ENCODE measurements around the gene SMARCC1. TPM values are rescaled to one million over a fixed set of nuclear protein-coding genes. Genes with fewer than 3 reads are reported as not detected.
"Not testable (repeated sequence)": the region's sequence is repeated elsewhere in the genome, so short reads cannot be mapped to it uniquely, and the experiment has no call there.

SMARCC1 gene
- total RNA-seq, 1 donor from 2014 or later = 46.1 TPM

DNA sequence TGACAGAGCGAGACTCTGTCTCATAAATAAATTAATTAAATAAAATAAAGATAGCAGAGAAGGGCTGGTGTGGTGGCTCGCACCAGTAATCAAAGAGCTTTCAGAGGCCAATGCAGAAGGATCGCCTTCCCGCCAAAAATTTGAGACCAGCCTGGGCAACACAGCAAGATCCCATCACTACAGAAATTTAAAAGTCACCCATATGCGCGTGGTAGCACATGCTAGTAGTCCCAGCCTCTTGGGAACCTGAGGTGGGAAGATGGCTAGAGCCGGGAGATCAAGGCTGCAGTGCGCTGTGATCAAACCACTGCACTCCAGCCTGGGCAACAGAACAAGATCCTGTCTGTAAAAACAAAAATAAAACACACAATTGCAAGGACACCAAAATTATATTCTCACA, 9.6 kb downstream of the SMARCC1 start:
- no peak for DNase-seq (ENCODE audit: low spot score)

DNA sequence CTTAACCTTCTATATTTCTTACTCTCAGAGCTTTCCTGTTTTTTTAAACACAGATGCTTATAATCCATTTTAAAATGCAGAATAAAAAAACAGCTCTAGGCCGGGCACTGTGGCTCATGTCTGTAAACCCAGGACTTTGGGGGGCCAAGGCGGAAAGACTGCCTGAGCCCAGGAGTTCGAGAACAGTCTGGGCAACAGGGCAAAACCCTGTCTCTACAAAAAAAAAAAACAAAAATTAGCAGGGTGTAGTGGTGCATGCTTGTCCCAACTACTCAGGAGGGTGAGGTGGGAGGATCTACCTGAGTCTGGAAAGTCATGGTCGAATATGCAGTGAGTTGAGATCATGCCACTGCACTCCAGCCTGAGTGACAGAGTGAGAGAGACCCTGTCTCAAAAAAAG, 15.5 kb downstream of the SMARCC1 start:
- no peak for DNase-seq (ENCODE audit: low spot score)

DNA sequence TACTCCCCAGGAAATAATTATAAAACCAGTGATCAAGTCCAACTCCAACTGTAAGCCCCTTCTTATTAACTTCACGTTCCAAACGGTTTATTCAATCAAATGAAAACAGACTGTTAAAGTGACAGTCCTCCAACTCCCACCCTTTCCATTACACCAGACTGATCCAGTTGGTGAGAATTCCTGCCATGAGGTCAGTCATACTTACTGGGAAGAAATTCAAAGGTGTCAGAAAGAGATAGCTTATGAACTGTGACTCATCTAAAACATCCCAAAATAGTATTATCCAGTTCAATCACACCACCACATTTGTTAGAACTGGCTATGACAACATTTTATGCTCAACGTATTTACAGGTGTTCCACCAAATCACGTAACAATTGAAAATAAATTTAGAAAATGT, 19.5 kb downstream of the SMARCC1 start:
- no peak for DNase-seq (ENCODE audit: low spot score)

DNA sequence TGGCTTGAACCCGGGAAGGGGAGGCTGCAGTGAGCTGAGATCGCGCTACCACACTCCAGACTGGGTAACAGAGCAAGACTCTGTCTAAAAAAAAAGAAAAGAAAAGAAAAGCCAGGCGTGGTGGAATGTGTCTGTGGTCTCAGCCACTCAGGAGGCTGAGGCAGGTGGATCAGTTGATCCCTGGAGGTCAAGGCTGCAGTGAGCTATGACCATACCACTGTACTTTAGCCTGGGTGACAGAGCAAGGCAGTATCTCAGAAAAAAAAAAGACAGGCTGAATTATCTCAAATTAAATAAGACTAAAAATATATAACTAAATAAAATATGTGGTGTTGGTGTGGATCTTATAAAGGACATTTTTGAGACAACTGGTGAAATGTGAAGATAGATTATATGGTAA, 20.6 kb downstream of the SMARCC1 start:
- DNase-seq (ENCODE audit: low spot score) = no peak

DNA sequence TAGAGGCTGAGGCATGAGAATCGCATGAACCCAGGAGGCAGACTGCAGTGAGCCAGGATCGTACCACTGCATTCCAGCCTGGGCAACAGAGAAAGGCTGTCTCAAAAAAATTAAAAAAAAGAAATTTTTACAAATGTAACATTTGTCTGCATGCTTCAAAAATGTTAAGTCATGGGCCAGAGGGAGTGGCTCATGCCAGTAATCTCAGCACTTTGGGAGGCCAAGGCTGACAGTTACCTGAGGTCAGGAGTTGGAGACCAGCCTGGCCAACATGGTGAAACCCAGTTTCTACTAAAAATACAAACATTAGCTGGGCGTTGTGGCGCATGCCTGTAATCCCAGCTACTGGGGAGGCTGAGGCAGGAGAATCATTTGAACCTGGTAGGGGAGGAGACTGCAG, 21.5 kb downstream of the SMARCC1 start:
- not testable (repeated sequence) for DNase-seq (ENCODE audit: low spot score)

DNA sequence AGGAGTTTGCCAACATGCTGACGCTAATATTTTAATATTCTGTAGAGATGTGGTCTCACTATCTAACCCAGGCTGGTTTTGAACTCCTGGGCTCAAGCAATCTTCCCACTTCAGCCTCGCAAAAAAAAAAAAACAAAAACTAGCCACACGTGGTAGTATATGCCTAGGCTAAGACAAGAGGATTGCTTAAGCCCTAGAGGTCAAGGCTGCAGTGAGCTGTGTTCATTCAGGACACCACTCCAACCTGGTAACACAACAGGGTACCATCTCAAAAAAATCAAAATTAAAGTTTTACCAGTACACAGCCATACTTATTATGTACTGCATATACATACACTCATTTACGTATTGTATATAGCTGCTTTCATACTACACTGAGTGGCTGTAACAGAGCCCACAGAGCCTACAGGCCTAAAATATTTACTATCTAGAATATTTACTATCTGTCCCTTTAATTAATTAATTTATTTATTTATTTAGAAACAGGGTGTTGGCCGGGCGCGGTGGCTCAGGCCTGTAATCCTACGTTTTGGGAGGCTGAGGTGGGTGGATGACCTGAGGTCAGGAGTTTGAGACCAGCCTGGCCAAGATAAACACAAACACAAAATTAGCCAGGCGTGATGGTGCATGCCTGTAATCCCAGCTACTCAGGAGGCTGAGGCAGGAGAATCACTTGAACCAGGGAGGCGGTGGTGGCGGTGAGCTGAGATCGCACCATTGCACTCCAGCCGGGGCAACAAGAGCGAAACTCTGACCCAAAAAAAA, 23.2 kb downstream of the SMARCC1 start:
- DNase-seq (ENCODE audit: low spot score) = no peak

DNA sequence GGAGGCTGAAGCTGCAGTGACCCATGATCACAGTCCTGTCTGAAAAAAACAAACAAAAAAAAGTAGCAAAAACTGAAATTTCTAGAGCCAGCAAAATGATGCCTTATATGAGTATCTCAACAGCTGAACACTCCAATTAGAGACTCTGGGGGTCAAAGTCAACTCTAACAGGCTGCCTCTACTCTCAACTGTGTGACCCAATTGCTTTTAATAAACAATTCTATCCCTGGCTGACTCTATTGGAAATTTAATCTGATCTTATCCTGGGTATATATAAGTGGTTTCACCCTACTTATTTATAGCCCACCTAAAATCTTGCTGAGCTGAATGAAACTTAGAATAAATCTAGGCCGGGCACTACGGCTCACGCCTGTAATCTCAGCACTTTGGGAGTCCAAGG, 29.0 kb downstream of the SMARCC1 start:
- no peak for DNase-seq (ENCODE audit: low spot score)

DNA sequence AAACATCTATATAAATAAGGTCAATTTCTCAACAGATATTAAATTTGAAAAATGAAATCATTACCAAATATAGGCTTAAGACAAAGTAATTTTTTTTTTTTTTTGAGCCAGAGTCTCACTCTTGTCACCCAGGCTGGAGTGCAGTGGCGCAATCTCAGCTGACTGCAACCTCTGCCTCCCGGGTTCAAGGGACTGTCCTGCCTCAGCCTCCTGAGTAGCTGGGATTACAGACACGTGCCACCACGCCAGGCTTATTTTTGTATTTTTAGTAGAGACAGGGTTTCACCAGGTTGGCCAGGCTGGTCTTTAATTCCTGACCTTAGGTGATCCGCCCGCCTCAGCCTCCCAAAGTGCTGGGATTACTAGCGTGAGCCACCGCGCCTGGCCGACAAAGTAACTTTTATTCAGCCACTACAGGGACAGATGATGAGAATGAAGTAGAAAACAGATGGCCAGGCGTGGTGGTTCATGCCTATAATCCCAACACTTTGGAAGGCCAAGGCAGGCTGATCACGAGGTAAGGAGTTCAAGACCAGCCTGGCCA, 30.8 kb downstream of the SMARCC1 start:
- DNase-seq (ENCODE audit: low spot score) = not testable (repeated sequence)

DNA sequence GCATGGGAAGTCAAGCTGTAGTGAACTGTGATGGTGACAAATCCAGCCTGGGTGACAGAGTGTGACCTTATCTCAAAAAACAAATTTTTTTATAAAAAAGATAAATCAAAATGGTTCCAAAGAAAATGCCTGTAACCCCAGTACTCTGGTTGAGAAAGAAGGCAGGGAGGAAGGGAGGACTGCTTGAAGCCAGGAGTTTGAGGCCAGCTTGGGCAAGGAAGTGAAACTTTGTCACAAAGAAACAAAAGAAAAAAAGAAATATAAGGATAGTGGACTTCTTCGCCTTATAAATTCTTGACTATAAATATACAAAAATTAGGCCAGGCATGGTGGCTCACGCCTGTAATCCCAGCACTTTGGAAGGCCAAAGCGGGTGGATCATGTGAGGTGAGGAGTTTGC, 34.1 kb downstream of the SMARCC1 start:
- DNase-seq (ENCODE audit: low spot score) = no peak

DNA sequence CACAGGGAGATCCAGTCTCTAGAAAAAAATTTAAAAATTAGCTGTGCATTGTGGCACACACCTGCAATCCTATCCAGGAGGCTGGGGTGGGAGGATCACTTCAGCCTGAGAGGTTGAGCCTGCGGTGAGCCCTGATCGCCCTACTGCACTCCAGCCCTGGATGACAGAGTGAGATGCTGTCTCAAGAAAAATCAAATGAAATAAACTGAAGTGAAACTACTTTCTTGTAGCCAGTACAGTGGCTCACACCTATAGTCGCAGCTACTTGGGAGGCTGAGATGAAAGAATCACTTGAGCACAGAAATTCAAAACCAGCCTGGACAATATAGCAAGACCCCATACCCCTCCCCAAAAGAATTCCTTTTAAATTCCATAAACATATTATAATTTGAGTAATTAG, 35.4 kb downstream of the SMARCC1 start:
- DNase-seq (ENCODE audit: low spot score) = no peak

DNA sequence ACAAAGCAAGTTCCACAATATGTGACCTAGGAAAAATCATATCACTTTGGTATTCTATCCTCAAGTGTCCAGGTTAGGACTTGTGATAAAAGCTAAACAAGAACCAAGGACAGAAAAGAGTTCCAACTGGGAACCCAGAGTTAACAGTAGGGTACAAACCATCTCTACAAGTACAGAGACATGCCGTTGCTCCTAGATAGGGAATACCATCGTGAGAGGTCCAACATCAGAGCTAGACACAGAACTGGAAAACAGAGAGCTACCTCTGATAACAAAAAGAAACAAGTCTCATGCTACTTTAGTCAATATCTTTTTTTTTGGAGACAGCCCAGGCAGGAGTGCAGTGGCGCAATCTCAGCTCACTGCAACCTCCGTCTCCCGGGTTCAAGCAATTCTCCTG, 37.8 kb downstream of the SMARCC1 start:
- DNase-seq (ENCODE audit: low spot score) = no peak

DNA sequence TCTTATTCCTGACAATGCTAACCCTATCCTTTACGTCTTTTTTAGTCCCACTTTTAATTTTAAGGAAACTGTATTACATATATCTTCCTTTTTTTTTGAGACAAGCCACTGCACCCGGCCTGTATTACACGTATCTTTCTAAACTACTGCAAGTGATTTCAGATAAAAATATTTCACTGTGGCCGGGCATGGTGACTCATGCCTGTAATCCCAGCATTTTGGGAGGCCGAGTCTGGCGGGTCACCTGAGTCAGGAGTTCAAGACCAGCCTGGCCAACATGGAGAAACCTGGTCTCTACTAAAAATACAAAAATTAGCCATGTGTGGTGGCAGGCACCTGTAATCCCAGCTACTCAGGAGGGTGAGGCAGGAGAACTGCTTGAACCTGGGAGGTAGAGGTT, 38.3 kb downstream of the SMARCC1 start:
- DNase-seq (ENCODE audit: low spot score) = not testable (repeated sequence)

DNA sequence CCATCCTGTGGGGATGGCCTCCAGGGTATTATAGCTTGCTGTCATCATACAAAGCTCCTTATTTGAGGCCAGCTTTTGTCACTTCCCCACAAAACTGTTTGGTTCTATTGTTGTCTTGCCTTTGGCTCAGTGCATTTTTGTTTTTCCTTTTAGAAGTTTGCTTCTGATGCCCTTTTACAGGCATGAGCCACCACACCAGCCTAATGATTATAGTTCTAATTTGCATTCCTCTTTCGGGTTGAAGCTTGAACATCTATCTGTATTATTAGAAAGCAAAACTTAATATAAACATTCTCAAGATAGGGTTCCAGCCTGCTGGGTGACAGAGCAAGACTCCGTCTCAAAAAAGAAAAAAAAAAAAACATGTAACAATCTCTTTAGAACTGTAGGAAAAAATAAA, 39.8 kb downstream of the SMARCC1 start:
- no peak for DNase-seq (ENCODE audit: low spot score)

DNA sequence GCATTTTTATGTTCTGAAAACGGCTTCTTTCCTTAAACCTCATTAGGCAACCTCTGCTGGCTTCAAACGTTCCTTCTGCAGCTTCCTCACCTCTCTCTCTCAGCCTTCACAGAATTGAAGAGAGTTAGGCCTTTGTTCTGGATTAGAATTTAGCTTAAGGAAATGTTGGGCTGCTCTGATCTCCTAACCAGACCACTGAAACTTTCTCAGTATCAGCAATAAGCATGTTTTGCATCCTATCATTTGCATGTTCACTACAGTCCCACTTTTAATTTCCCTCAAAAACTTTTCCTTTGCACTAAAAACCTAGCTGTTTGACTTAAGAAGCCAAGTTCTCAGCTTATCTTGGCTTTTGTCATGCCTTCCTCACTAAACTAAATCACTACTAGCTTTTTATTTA, 49.5 kb downstream of the SMARCC1 start:
- DNase-seq (ENCODE audit: low spot score) = no peak

DNA sequence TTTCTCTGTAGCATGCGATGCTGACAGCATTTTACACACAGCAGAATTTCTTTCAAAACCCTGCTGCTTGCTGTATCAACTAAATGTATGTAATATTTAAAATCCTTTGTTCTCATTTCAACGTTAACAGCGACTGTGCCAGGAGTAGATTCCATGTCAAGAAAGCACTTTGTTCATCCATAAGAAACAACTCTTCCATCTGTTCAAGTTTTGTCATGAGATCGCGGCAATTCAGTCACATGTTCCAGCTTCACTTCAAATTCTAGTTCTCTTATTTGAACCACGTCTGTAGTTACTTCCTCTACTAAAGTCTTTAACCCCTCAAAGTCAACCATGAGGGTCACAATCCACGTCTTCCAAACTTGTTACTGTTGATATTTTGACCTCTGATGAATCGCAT, 50.6 kb downstream of the SMARCC1 start:
- no peak for DNase-seq (ENCODE audit: low spot score)

DNA sequence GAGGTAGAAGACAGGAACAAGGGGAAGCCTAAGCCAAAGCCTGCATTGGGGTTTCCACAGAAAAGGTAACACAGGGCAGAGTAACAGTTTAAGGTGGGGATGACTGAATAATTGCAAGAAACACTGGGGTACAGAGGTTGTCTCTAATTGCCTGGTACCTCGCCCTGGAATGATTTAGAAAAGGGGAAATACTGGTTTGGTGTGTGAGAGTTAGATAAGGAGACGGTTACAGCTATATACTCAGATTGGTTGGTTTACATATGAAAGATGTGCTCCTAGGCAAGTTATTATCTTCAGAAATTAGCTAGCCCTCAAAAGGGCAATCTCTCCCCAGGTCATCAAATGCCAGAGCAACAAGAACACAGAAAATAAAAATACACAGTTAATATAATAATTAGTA, 58.8 kb downstream of the SMARCC1 start:
- DNase-seq (ENCODE audit: low spot score) = no peak

DNA sequence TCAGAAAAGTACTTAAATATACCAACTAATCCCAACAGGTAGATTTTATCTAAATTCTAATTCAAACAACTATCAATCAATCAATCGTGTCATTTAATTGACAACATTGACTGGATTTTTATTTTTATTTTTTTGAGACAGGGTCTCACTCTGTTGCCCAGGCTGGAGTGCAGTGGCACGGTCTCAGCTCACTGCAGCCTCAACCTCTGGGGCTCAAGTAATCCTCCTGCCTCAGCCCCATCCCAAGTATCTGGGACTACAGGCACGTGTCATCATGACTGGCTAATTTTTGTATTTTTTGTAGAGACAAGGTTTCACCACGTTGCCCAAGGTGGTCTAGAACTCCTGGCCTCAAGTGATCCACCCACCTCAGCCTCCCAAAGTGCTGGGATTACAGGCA, 64.2 kb downstream of the SMARCC1 start:
- DNase-seq (ENCODE audit: low spot score) = not testable (repeated sequence)

DNA sequence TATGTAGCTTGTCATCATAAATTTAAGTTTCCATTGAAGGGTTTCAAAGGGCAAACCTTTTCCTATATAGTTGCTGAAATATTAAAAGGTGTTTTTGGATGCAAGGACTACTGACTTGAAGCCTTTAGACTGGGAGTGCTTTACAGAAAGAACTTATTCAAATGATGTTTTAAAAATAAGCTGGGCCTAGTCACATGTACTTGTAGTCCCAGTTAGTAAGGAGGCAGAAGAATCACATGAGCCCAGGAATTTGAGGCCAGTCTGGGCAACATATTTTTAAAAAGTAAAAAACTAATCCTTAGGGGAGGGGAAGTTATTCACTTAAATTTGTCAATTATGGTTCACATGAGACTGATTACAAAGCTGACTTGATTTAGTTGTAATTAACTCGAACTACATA, 65.0 kb downstream of the SMARCC1 start:
- no peak for DNase-seq (ENCODE audit: low spot score)

DNA sequence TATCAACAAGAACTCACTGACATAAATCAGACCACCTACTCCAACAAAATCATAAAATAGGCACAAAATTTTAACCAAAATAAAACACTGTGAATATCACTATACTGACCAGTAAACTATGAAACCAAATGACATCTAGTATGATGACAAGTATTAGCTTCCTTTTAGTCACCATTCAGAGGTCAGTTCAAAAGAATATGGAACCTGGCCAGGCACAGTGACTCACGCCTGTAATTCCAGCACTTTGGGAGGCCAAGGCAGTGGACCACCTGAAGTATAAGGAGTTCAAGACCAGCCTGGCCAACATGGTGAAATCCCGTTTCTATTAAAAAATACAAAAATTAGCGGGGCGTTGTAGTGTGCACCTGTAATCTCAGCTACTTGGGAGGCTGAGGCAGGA, 65.8 kb downstream of the SMARCC1 start:
- DNase-seq (ENCODE audit: low spot score) = no peak

DNA sequence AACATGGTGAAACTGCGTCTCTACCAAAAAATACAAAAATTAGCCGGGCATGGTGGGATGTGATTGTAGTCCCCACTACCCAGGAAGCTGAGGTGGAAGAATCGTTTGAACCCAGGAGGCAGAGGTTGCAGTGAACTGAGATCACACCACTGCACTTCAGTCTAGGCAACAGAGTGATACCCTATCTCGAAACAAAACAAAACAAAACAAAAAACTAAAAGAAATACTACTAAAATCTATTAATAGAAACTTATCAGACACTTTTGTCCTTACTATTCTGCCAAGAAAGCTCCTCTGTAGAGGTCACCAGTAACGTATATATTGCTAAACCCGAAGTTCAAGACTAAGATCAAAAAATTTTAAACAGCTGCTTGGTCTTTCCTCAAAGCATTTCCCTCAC, 67.1 kb downstream of the SMARCC1 start:
- DNase-seq (ENCODE audit: low spot score) = no peak

DNA sequence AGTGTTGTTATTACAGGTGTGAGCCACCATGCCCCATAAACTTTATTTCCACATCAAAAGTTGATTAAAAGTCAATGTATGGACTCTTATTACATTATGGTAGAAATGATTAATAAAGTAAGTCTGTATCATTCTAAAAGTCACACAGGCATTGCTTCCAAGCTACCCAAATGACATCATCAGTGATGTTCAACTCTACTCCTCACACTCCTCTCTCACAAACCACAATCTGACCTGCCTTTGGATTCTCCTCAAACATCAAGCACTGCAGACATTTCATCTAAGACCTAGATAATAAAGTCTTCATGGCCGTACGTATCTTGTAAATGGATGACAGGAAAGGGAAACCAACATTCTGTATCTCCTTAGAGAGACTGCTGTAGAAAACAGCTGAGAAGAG, 68.0 kb downstream of the SMARCC1 start:
- no peak for DNase-seq (ENCODE audit: low spot score)

DNA sequence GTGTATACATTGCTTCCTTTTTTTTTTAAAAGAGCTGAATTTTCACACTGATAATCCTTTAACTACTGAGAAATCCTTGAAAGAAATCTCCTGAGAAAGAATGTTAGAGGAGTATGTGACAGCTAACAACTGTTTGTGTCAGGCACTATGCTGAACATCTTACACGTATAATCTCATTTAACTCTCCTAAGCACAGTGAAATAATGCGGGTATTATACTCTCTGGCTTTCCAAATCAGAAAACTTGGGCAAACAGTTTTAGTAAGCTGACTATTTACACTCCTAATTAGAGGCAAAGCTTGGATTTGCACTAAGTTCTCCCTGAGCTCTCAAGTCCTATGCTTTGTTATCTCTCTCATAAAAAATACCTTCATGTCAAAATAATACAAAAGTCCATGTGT, 69.3 kb downstream of the SMARCC1 start:
- DNase-seq (ENCODE audit: low spot score) = no peak

DNA sequence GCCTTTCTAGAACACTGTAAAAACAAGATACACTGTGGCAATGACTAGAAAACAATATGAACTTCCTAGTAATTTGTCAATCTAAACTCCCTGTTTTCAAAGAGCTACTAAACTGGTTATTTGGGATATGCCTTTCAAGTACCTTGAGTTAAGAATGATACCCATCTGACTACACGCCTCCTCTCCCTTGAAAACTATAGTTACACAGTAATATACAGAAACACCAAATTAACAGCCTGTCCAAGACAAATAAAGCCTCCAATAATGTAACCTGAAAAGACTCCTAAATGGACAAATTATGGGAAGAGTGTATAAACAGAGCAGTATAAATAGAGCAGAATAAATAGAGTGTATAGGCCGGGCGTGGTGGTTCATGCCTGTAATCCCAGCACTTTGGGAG, 70.1 kb downstream of the SMARCC1 start:
- DNase-seq (ENCODE audit: low spot score) = no peak
